Left ventricle myocardium inferior (tissue), 1 donor: ENCODE results near the gene TACSTD2. TPM values are rescaled to one million over a fixed set of nuclear protein-coding genes. Genes with fewer than 3 reads are reported as not detected.
"Not testable (repeated sequence)": the region's sequence is repeated elsewhere in the genome, so short reads cannot be mapped to it uniquely, and the experiment has no call there.

ENCODE experiments used
- DNase-seq: peaks from one replicate; pipeline ENCODE4 v3.0.0-alpha.2; 2020
- H3K27ac ChIP-seq: fragments of 200-600 bp; replicated peaks from 2 replicates; pipeline ENCODE4 v1.8.0; 2021
- H3K27me3 ChIP-seq: fragments of 200-600 bp; 2 replicates; pipeline ENCODE4 v1.8.0; 2021; ENCODE audit warnings: low read depth
- H3K36me3 ChIP-seq: fragments of 200-600 bp; 2 replicates; pipeline ENCODE4 v1.8.0; 2021
- H3K4me1 ChIP-seq: fragments of 200-600 bp; 2 replicates; pipeline ENCODE4 v1.8.0; 2021
- H3K4me3 ChIP-seq: fragments of 200-600 bp; 2 replicates; pipeline ENCODE4 v1.8.0; 2021; ENCODE audit warnings: mild to moderate bottlenecking, moderate library complexity
- H3K9me3 ChIP-seq: fragments of 200-600 bp; replicated peaks from 2 replicates; pipeline ENCODE4 v1.8.0; 2021
- CTCF ChIP-seq: fragments of 200-600 bp; IDR thresholded peaks from 2 replicates; pipeline ENCODE4 v1.8.0; 2021; ENCODE audit warnings: antibody characterized with exemption, mild to moderate bottlenecking, borderline replicate concordance
- intact Hi-C: fragments of 100-400 bp; cut with micrococcal nuclease; formaldehyde crosslinking; loops from one replicate; pipeline ENCODE4 v1.11.0; 2022
- long read RNA-seq: library from polyadenylated mRNA; unstranded; transcript quantifications from one replicate; pipeline ENCODE4 v2.0.0, GENCODE V29; 2021
- total RNA-seq: library from RNA; stranded (reverse); fragmentation: NEBNext Ultra II Directional; extraction: Animal tissue kit (Norgen Biotek cat#: 25700); gene quantifications from one replicate; pipeline ENCODE4 v1.2.1, GENCODE V29; 2021
- donor health status: DM: no; HTN: yes; CAD: no; lungs with severe emphysema.

The TACSTD2 gene
- total RNA-seq = 0.16 TPM
- long read RNA-seq = 0 reads

GRCh38 chr1:58576727-58577653, at the start of gene TACSTD2:
TACSTD2 (minus strand) TSS chr1:58577252; CDS start chr1:58577156, 96 bp downstream.
- TF ChIP-seq CTCF = no peak
- Histone ChIP-seq H3K27me3 (peaks cover 80% of the 10 kb centered on the region), H3K4me1 (peaks cover 22% of the 10 kb centered on the region), H3K9me3 (no peaks in the 10 kb centered on the region), H3K4me3 (peak within 1 kb of the TSS; percentile 54), H3K27ac (no peak within 1 kb of the TSS), H3K36me3 (no peaks in the 10 kb centered on the region)
- DNase-seq = peak; percentile 18
- intact Hi-C loops = no loop called here

DNA sequence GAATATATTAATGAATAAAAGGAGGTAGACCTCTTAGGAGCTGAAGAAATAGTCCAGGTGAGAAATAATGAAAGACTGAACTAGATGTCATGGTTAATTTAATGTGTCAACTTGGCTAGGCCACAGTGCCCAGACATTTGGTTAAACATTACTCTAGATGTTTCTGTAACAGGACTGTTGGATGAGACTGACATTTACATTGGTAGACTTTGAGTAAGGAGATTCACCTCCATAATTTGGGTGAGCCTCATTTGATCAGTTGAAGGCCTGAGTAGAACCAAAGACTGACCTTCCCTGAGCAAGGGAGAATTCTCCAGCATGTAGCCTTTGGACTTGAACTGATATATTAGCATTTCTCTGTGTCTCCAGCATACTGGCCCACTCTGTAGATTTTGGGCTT, 49.2 kb upstream of the TACSTD2 start:
- H3K27ac ChIP-seq = no peak overlapping the region
- H3K27me3 ChIP-seq = no peaks in the 10 kb centered on the region
- intact Hi-C loops = no loop called here

DNA sequence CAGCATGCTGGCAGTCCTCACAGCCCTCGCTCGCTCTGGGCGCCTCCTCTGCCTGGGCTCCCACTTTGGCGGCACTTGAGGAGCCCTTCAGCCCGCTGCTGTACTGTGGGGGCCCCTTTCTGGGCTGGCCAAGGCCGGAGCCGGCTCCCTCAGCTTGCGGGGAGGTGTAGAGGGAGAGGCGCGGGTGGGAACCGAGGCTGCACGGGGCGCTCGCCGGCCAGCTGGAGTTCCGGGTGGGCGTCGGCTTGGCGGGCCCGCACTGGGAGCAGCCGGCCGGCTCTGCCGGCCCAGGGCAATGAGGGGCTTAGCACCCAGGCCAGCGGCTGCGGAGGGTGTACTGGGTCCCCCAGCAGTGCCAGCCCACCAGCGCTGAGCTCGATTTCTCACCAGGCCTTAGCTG, 46.2 kb upstream of the TACSTD2 start:
- H3K27ac ChIP-seq, intact Hi-C loops, H3K4me3 ChIP-seq, H3K27me3 ChIP-seq, DNase-seq, H3K36me3 ChIP-seq, H3K9me3 ChIP-seq: not testable (repeated sequence)
- peaks cover 18% of the 10 kb centered on the region for H3K4me1 ChIP-seq

More for the DNA sequence above, 49.2 kb upstream of the TACSTD2 start:
- no peak for TF ChIP-seq CTCF
- Histone ChIP-seq H3K9me3 (no peaks in the 10 kb centered on the region), H3K4me1 (no peaks in the 10 kb centered on the region), H3K4me3 (no peak overlapping the region), H3K36me3 (no peaks in the 10 kb centered on the region)
- no peak for DNase-seq

DNA sequence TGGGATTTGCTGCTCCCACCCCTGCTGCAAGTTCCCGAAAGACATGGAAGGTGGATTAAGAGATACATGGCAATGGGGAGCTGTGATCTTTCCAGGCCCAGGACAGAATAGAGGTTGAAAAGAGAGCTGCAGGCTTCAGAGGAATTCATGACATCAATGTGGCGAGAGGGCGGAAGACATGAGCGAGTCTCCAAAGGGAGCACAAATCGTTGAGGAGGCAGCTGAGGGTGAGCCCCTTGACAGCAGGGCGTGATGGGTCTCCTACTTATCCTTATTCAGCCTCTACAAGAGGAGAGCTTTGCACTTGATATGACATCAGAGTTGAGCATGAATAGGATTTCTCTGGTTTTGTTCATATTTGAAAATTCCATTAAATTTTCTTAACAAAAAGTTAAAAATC, 45.5 kb upstream of the TACSTD2 start:
- intact Hi-C loops = no loop called here
- TF ChIP-seq CTCF = no peak
- no peak overlapping the region for H3K4me3 ChIP-seq
- no peaks in the 10 kb centered on the region for H3K9me3 ChIP-seq
- no peaks in the 10 kb centered on the region for H3K36me3 ChIP-seq
- H3K4me1 ChIP-seq = peaks cover 24% of the 10 kb centered on the region
- H3K27ac ChIP-seq = no peak overlapping the region
- no peaks in the 10 kb centered on the region for H3K27me3 ChIP-seq
- DNase-seq = no peak

- H3K4me1 ChIP-seq = peaks cover 24% of the 10 kb centered on the region
These were observed 44.3 kb upstream of the TACSTD2 start for GRCh38 chr1:58621391-58621790.

More at GRCh38 chr1:58621391-58621790, 44.3 kb upstream of the TACSTD2 start:
- H3K27me3 ChIP-seq = no peaks in the 10 kb centered on the region
- H3K36me3 ChIP-seq = no peaks in the 10 kb centered on the region
- no peaks in the 10 kb centered on the region for H3K9me3 ChIP-seq
- no peak overlapping the region for H3K4me3 ChIP-seq
- H3K27ac ChIP-seq = no peak overlapping the region
- intact Hi-C loops = no loop called here
- no peak for TF ChIP-seq CTCF
- DNase-seq = no peak
